Smooth muscle cell (in vitro differentiated cells): ENCODE data around the gene NLRP13. TPM values are rescaled to one million over a fixed set of nuclear protein-coding genes. Genes with fewer than 3 reads are reported as not detected.

Experiments
- DNase-seq: peaks from one replicate; lab custom pipeline; 2025; ENCODE audit not compliant: unreplicated experiment; lab: John Stamatoyannopoulos, UW
- H2AFZ ChIP-seq: fragments of 200-600 bp; sonication (generic); 2 replicates; pipeline ENCODE4 v1.6.0; 2016; ENCODE audit warnings: antibody characterized with exemption, low read depth, mild to moderate bottlenecking
- H3F3A ChIP-seq: fragments of 200-600 bp; sonication (generic); 2 replicates; pipeline ENCODE4 v1.6.0; 2017; ENCODE audit warnings: antibody characterized with exemption, low read depth
- H3K27ac ChIP-seq: fragments of 200-600 bp; sonication (generic); 2 replicates; pipeline ENCODE4 v1.5.1; 2016; ENCODE audit warnings: low read depth, mild to moderate bottlenecking
- H3K27me3 ChIP-seq: fragments of 200-600 bp; sonication (generic); 2 replicates; pipeline ENCODE4 v1.6.1; 2016; ENCODE audit warnings: low read depth, mild to moderate bottlenecking
- H3K36me3 ChIP-seq: fragments of 200-600 bp; sonication (generic); 2 replicates; pipeline ENCODE4 v1.5.1; 2016; ENCODE audit warnings: low read depth
- H3K4me1 ChIP-seq: fragments of 200-600 bp; sonication (generic); 2 replicates; pipeline ENCODE4 v1.5.1; 2016; ENCODE audit warnings: low read depth
- H3K4me2 ChIP-seq: fragments of 200-600 bp; sonication (generic); 2 replicates; pipeline ENCODE4 v1.6.0; 2016; ENCODE audit warnings: mild to moderate bottlenecking
- H3K4me3 ChIP-seq: fragments of 200-600 bp; sonication (generic); 2 replicates; pipeline ENCODE4 v1.5.1; 2016; ENCODE audit warnings: mild to moderate bottlenecking
- H3K79me2 ChIP-seq: fragments of 200-600 bp; sonication (generic); 2 replicates; pipeline ENCODE4 v1.6.0; 2016; ENCODE audit warnings: low read depth, mild to moderate bottlenecking
- H3K9ac ChIP-seq: fragments of 200-600 bp; sonication (generic); 2 replicates; pipeline ENCODE4 v1.6.0; 2016; ENCODE audit warnings: low read depth
- H3K9me3 ChIP-seq: fragments of 200-600 bp; sonication (generic); replicated peaks from 2 replicates; pipeline ENCODE4 v1.5.1; 2016; ENCODE audit warnings: low read depth
- H4K20me1 ChIP-seq: fragments of 200-600 bp; sonication (generic); 2 replicates; pipeline ENCODE4 v1.6.0; 2016; ENCODE audit warnings: low read depth
- CTCF ChIP-seq: fragments of 200-600 bp; sonication (generic); IDR thresholded peaks from 2 replicates; pipeline ENCODE4 v1.5.1; 2017; ENCODE audit warnings: borderline replicate concordance, mild to moderate bottlenecking, antibody characterized with exemption; ENCODE audit not compliant: insufficient read depth, poor library complexity, severe bottlenecking
- WGBS: methylation state at CpG from one replicate; pipeline ENCODE4 v1.1.7; 2016; ENCODE audit warnings: low lambda C conversion rate; 5-methylcytosine and 5-hydroxymethylcytosine counted together
- polyA plus RNA-seq: library from polyadenylated mRNA; unstranded; fragments of >200 nt; fragmentation: Nextera tagmentation; extraction: Ambion mirVana; gene quantifications from 2 replicates; pipeline ENCODE4 v1.2.1, GENCODE V29; 2016
- total RNA-seq: library from RNA; depleted of rRNA; stranded (reverse); fragments of >200 nt; gene quantifications from 2 replicates; pipeline ENCODE4 v1.2.3, GENCODE V29; 2014

The NLRP13 gene
- total and polyA plus RNA-seq, 2 experiments from 2014 or later = not detected

- H3K27ac ChIP-seq = no peak overlapping the region
- WGBS = 55% methylated on average over 9 of the region's 9 CpGs
- H3K9ac ChIP-seq = no peak overlapping the region
- H3K4me2 ChIP-seq = no peak overlapping the region
- no peak for TF ChIP-seq CTCF
- H3K27me3 ChIP-seq = no peaks in the 10 kb centered on the region
- H3F3A ChIP-seq = no peaks in the 10 kb centered on the region
- no peaks in the 10 kb centered on the region for H4K20me1 ChIP-seq
- H3K4me3 ChIP-seq = no peak overlapping the region
- H3K36me3 ChIP-seq = no peaks in the 10 kb centered on the region
- peaks cover 33% of the 10 kb centered on the region for H3K9me3 ChIP-seq
- no peaks in the 10 kb centered on the region for H3K4me1 ChIP-seq
- no peaks in the 10 kb centered on the region for H3K79me2 ChIP-seq
- no peak overlapping the region for H2AFZ ChIP-seq
- no peak for DNase-seq
Observed at GRCh38 chr19:55913643-55914268, 18.4 kb downstream of the NLRP13 start.

GRCh38 chr19:55912916-55913315, 19.2 kb downstream of the NLRP13 start:
- Histone ChIP-seq H3K36me3 (no peaks in the 10 kb centered on the region), H3K27me3 (no peaks in the 10 kb centered on the region), H3K9me3 (peaks cover 27% of the 10 kb centered on the region), H3K4me2 (no peak overlapping the region), H3K9ac (no peak overlapping the region), H3K4me1 (no peaks in the 10 kb centered on the region), H3F3A (no peaks in the 10 kb centered on the region), H3K27ac (no peak overlapping the region), H2AFZ (no peak overlapping the region), H3K79me2 (no peaks in the 10 kb centered on the region), H4K20me1 (no peaks in the 10 kb centered on the region), H3K4me3 (no peak overlapping the region)
- WGBS = 73% methylated on average over 7 of the region's 7 CpGs
- DNase-seq = no peak
- TF ChIP-seq CTCF = no peak

GRCh38 chr19:55909801-55910200, 22.3 kb downstream of the NLRP13 start:
- Histone ChIP-seq H3K9ac (no peak overlapping the region), H3K36me3 (no peaks in the 10 kb centered on the region), H3K27ac (no peak overlapping the region), H3K79me2 (no peaks in the 10 kb centered on the region), H4K20me1 (no peaks in the 10 kb centered on the region), H3K4me3 (no peak overlapping the region), H2AFZ (no peak overlapping the region), H3K4me1 (no peaks in the 10 kb centered on the region), H3K4me2 (no peak overlapping the region), H3K9me3 (peaks cover 19% of the 10 kb centered on the region), H3F3A (no peaks in the 10 kb centered on the region), H3K27me3 (no peaks in the 10 kb centered on the region)
- no peak for DNase-seq
- WGBS = 34% methylated on average over 2 of the region's 2 CpGs
- TF ChIP-seq CTCF = no peak

GRCh38 chr19:55907746-55908145, 24.4 kb downstream of the NLRP13 start:
- Histone ChIP-seq H3K9ac (no peak overlapping the region), H4K20me1 (no peaks in the 10 kb centered on the region), H3F3A (no peaks in the 10 kb centered on the region), H3K27me3 (no peaks in the 10 kb centered on the region), H3K9me3 (peaks cover 18% of the 10 kb centered on the region), H3K36me3 (no peaks in the 10 kb centered on the region), H3K4me1 (no peaks in the 10 kb centered on the region), H3K27ac (no peak overlapping the region), H3K79me2 (no peaks in the 10 kb centered on the region), H3K4me3 (no peak overlapping the region), H2AFZ (no peak overlapping the region), H3K4me2 (no peak overlapping the region)
- TF ChIP-seq CTCF = no peak
- WGBS = 68% methylated on average over 3 of the region's 3 CpGs
- DNase-seq = no peak
